T-helper 2 cell (primary cell): Measurements from ENCODE around the gene POLR1H.
"Not testable (repeated sequence)": the region's sequence is repeated elsewhere in the genome, so short reads cannot be mapped to it uniquely, and the experiment has no call there.

Experiments
- DNase-seq, 5 experiments: peaks; one replicate each; pipeline versions ENCODE4 v3.0.0 to v3.0.0-alpha.2; 2012 to 2022
- total RNA-seq, 2 donors: gene quantifications; one replicate each; lab custom pipeline; 2026; lab: John Stamatoyannopoulos, UW

The POLR1H gene
- 20.9 to 33.3 reads per million in 2 donors for total RNA-seq

- DNase-seq, result peak; percentile 56 to 95 (median 78)
Measured at GRCh38 chr6:30061092-30061857, at the start of gene POLR1H. Gene POLR1H (plus strand): TSS chr6:30061265. CDS start chr6:30061525, 260 bp downstream.

GRCh38 chr6:30013291-30013922 is 47.7 kb upstream of the POLR1H start:
- peak in 3 of 5 experiments; percentile 2 to 46 (median 26) for DNase-seq

DNA sequence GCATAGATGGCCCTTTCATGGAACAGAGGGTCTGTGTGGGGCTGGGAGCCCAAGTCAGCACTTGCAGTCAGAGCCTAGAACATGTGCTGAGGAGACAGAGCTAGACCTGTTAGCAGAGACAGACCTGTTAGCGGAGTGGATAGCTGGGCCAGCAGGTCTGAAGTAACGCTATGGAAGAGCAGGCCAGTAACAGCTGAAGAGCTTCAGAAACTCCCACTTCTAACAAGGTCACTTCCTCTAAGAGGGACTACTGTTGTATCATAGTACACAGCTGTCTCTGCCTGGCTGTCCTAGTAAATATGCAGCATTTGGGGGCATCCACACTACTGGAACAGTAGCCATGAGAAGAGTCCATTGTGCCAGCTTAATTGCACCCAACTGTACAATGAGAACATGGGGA is 41.2 kb upstream of the POLR1H start:
- DNase-seq, result no peak

DNA sequence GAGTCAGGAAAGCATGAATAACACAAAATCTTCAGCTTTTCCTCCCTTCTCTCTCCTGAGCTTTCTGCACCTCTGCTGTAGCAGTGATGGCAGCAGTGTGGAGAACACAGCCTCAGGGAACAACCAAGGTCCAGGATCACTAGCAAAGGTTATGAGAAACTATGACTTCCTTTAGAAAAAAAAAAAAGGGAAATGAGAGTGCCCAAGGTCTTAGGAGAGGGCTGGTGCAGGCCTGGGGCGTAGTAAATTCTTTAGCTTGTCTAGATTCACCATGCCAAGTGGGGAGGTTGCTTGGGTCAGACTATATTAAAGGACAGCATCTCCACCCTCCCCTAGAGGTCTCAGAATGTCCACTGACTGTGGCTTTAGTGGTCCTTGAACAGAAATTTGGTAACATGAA is 40.4 kb upstream of the POLR1H start:
- DNase-seq, result no peak

- no peak for DNase-seq
Measured at GRCh38 chr6:30022189-30022588, 38.9 kb upstream of the POLR1H start.

DNA sequence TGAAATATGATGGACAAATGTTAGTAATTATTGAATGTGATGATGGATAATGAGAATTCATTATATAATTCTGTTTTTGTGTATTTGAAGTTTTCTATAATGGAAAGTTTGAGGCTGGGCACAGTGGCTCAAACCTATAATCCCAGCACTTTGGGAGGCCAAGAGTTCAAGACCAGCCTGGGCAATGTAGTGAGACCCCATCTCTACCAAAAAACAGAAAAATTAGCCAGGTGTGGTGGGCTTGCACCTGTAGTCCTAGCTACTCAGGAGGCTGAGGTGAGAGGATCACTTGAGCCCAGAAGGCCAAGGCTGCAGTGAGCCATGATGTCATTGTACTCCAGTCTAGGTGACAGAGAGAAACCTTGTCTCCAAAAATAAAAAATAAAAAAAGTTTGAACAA is 38.4 kb upstream of the POLR1H start:
- not testable (repeated sequence) for DNase-seq

GRCh38 chr6:30025186-30025585 is 35.9 kb upstream of the POLR1H start:
- no peak for DNase-seq

DNA sequence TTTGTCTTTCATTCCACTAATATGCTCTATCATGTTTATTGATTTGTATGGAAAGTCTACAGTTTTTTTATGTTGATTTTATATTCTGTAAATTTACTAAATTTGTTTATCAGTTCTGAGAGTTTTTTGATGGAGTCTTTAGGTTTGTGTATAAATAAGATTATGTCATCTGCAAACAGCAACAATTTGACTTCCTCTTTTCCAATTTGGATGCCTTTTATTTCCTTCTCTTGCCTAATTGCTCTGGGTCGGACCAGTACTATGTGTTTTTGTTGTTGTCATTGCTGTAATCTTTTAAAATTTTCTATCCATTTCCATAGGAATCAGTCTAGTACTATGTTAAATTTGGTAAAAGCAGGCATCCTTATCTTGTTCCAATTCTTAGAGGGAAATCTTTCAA is 31.5 kb upstream of the POLR1H start:
- DNase-seq, result no peak

- DNase-seq, result no peak
Measured at GRCh38 chr6:30031381-30031780, 29.7 kb upstream of the POLR1H start.

DNA sequence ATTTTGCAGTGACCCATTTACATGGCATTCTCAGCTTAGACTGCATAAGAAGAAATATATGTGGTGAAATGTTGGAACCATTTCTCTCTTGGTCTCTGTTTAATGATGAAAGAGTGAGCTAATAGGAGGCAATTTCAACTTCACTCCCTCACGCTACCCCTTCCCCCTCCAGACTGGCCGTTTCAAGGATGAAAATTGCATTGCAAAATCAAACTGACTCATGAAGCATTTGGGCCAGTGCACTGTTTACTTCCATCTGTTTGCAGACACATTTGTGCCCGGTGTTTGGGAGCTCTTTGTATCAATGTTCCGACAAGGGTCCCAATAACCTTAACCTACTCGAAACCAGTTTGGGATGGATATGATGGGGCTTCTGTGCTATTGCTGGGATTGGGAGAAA is 27.6 kb upstream of the POLR1H start:
- not testable (repeated sequence) for DNase-seq

- no peak for DNase-seq
Measured at GRCh38 chr6:30035784-30036183, 25.3 kb upstream of the POLR1H start.

- peak in 1 of 5 experiments; percentile 26 for DNase-seq
Measured at GRCh38 chr6:30037182-30037788, 23.8 kb upstream of the POLR1H start.

- DNase-seq, result no peak
Measured at GRCh38 chr6:30041221-30041620, 19.8 kb upstream of the POLR1H start.

- DNase-seq, result no peak
Measured at GRCh38 chr6:30041821-30042220, 19.2 kb upstream of the POLR1H start.

DNA sequence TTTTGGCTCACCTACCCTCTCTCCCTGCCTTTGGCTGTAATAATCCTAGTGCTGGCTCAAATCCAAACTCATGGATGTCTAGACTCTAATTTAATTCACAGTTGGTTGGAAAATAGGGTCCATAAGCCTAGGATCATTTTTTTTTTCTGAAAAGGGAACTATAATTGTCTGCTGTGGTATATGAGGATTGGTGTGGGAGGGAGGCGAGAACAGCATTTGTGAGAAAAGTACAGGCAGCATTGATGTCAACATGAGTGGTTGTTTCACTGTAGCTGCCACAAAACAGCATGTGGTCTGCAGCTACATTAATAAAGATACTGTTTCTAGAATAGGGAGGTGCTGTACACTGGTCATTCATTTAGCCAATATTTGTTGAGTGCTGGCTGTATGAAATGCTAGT is 18.6 kb upstream of the POLR1H start:
- no peak for DNase-seq

GRCh38 chr6:30042914-30043313 is 18.2 kb upstream of the POLR1H start:
- no peak for DNase-seq

- no peak for DNase-seq
Measured at GRCh38 chr6:30043744-30044143, 17.3 kb upstream of the POLR1H start.

DNA sequence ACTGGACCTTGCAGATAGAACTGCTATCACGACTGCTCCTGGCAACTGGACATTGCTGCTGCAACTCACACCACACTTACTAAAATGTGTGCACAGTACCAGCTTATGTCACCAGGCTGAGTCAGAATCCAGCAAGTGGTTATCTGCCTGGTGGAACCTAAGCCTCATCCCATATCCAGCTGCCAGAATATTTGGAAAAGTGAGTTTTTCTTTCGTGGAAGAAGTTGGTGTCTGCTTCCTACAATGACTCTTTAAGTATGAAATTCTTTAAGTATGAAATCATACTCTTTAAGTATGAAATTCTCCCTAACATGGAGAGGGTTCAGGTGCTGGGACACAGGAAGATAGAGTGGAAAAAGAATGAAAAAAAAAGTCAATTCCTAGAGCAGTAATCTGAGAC is 16.4 kb upstream of the POLR1H start:
- DNase-seq, result no peak

GRCh38 chr6:30047220-30047619 is 13.8 kb upstream of the POLR1H start:
- no peak for DNase-seq

DNA sequence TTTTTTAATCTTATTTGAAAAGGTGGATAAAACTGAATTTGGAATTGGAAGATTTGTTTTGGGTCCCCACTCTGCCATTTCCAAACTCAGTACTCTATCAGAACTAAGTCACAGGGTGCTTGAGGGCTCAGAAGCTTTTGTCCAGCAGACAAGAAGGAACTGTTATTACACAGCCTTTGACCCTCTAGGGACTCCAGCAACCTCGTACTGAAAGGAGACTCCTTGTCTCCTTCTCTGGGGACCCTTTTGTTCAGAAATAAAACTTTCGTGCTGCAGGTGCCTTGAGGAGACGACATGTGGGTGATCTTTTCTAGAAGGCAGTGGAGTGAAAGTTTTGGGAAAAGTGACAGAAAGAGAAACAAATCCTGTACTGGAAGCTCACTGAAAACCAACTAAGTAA is 7.4 kb upstream of the POLR1H start:
- DNase-seq, result no peak

GRCh38 chr6:30055513-30055912 is 5.6 kb upstream of the POLR1H start:
- no peak for DNase-seq

DNA sequence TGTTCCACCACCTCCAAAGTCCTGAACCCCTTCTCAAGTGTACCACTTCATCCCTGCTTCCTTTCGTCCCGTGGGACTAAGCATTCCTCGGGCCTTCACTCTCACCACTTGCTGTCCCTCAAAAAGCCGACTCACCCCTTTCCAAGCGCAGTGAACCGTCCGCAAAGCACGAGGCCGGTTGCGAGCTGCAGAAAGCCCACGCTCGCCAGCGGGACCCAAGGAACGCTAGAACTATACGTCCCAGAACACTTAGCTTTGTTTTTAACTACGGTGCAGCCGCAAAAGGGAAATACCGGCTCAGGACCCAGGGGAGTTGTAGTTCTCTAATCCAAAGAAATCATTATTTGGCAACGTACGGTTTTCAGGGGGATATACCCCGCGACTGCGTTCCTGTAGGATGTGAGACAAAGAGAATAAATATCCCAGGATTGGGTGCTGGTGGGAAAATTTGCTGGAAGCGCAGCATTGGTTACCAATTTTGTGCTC is 416 bp upstream of the POLR1H start:
- peak in 1 of 5 experiments; percentile 30 for DNase-seq

GRCh38 chr6:30061858-30062458 is 893 bp downstream of the POLR1H start:
- DNase-seq, result peak in 1 of 5 experiments; percentile 86
